Esophagus squamous epithelium (tissue), 4 donors: ENCODE results near the gene KIDINS220.

Experiments used
- POLR2A ChIP-seq, 4 donors: fragments of 450-650 bp; IDR thresholded peaks; one replicate each; pipeline ENCODE4 v1.6.1; 2017; ENCODE audit warnings: antibody characterized with exemption in 4 of 4, mild to moderate bottlenecking in 4 of 4, moderate library complexity in 3 of 4
- TF ChIP-seq, protein P1 (sequence below), 6 experiments: fragments of 450-650 bp in 4 of 6; fragments of 200-600 bp in 2 of 6; sonication (generic) in 2 of 6; IDR thresholded peaks; one replicate each; pipeline ENCODE4 v1.5.1; 2016 to 2019; ENCODE audit warnings: antibody characterized with exemption in 6 of 6, mild to moderate bottlenecking in 4 of 6, moderate library complexity in 4 of 6

DNA sequence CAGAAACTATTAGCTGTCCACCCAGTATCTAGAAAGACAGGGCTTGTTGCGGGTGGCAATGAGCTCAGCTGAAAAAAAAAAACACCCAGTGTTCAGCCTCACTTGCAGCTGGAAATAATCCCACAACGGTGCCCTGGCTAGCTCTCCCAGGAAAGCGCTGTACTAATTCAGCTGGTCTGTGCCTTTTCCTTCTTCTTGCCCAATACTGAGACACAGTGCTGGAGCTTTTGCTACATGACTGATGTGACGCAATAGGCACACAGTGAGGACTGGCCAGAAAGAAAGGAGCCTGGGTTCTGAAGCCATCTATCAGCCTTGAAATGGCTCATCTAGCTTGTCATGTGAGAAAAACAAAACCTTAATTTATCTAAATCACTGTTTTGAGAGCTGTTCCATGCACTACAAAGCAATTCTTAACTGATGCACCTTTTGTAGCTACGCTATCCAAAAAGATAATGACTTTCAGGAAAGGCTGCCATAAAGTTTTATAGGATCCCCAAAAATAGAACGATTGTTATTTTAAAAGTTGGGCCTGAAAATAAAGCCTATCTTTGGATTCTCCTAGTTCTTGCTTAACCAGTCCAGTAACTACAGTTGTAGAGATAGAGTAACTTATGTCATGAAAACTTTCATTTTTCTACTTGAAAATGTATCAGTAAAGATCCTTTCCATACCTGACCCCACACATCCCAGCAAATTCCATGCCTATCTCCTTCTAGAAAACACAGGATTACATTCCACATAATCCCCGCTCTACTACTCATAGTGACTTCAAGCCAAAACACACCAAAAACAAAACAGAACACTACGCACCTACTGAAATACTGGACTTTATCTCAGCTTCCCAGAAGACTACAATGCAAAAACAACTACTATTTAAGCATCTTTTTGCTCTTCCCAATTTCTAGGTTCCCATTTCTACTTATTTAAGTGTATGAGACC lies 15.9 kb downstream of the KIDINS220 start:
- TF ChIP-seq, protein P1, sequence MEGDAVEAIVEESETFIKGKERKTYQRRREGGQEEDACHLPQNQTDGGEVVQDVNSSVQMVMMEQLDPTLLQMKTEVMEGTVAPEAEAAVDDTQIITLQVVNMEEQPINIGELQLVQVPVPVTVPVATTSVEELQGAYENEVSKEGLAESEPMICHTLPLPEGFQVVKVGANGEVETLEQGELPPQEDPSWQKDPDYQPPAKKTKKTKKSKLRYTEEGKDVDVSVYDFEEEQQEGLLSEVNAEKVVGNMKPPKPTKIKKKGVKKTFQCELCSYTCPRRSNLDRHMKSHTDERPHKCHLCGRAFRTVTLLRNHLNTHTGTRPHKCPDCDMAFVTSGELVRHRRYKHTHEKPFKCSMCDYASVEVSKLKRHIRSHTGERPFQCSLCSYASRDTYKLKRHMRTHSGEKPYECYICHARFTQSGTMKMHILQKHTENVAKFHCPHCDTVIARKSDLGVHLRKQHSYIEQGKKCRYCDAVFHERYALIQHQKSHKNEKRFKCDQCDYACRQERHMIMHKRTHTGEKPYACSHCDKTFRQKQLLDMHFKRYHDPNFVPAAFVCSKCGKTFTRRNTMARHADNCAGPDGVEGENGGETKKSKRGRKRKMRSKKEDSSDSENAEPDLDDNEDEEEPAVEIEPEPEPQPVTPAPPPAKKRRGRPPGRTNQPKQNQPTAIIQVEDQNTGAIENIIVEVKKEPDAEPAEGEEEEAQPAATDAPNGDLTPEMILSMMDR (IDR thresholded peaks at IDR 0.05), result no peak
- no peak for TF ChIP-seq POLR2A (IDR thresholded peaks at IDR 0.05)
